NT2/D1 (cell line): ENCODE results near the gene GRAMD2B.

Experiments used
- SUZ12 ChIP-seq: IDR thresholded peaks from 2 replicates; pipeline ENCODE4 v1.6.1; 2011; ENCODE audit not compliant: insufficient read length, insufficient read depth; ENCODE audit errors: extremely low read depth
- YY1 ChIP-seq: IDR thresholded peaks from 2 replicates; pipeline ENCODE4 v1.6.1; 2011; ENCODE audit not compliant: insufficient read length, insufficient read depth
- ZNF274 ChIP-seq: IDR thresholded peaks from 2 replicates; pipeline ENCODE4 v1.6.1; 2011; ENCODE audit warnings: mild to moderate bottlenecking, low read depth, low read length

GRCh38 chr5:126462239-126463014 is 39.2 kb downstream of the GRAMD2B start:
- no peak for TF ChIP-seq ZNF274
- TF ChIP-seq YY1 = no peak
- TF ChIP-seq SUZ12 = no peak
